ENCODE measurements around the gene AKR1C2. TPM values are rescaled to one million over a fixed set of nuclear protein-coding genes. Genes with fewer than 3 reads are reported as not detected.
"Not testable (repeated sequence)": the region's sequence is repeated elsewhere in the genome, so short reads cannot be mapped to it uniquely, and the experiment has no call there.

The AKR1C2 gene
- total RNA-seq, 1 donor from 2014 or later = 2.6 TPM

- Mint-ChIP-seq H3K9me3 (peaks cover 11% of the 10 kb centered on the region), H3K4me3 (peak within 1 kb of the TSS; percentile 58)
- H3K36me3 Mint-ChIP-seq; H3K27ac Mint-ChIP-seq; DNase-seq (ENCODE audit: low spot score in 2 of 2, unreplicated experiment in 2 of 2); H3K27me3 Mint-ChIP-seq (ENCODE audit: low read depth); H3K4me1 Mint-ChIP-seq: not testable (repeated sequence)
These were observed 40.5 kb downstream of the AKR1C2 start, which contains the start of gene AKR1C1 for GRCh38 chr10:4962876-4963814. AKR1C1 (plus strand) TSS chr10:4963415; CDS start chr10:4963445, 30 bp downstream.

- not testable (repeated sequence) for H3K36me3 Mint-ChIP-seq
These were observed 41.3 kb downstream of the AKR1C2 start for GRCh38 chr10:4962308-4962707.

DNA sequence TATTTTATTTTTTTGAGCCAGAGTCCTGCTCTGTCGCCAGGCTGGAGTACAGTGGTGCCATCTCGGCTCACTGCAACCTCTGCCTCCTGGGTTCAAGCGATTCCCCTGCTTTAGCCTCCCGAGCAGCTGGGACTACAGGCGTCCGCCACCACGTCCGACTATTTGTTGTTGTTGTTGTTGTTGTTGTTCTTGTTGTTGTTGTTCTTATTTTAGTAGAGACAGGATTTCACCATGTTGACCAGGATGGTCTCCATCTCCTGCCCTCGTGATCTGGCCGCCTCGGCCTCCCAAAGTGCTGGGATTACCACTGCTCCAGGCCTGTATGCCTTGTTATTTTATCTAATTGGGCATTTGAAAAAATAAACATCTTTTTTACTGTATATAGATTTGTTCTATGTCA is 42.1 kb downstream of the AKR1C2 start:
- peaks cover 11% of the 10 kb centered on the region for H3K9me3 Mint-ChIP-seq
- not testable (repeated sequence) for H3K36me3 Mint-ChIP-seq; H3K4me1 Mint-ChIP-seq; H3K27ac Mint-ChIP-seq; DNase-seq (ENCODE audit: low spot score in 2 of 2, unreplicated experiment in 2 of 2); H3K27me3 Mint-ChIP-seq (ENCODE audit: low read depth); H3K4me3 Mint-ChIP-seq

More at GRCh38 chr10:4962308-4962707, 41.3 kb downstream of the AKR1C2 start:
- DNase-seq (ENCODE audit: low spot score in 2 of 2, unreplicated experiment in 2 of 2); H3K27ac Mint-ChIP-seq; H3K4me1 Mint-ChIP-seq; H3K4me3 Mint-ChIP-seq; H3K27me3 Mint-ChIP-seq (ENCODE audit: low read depth): not testable (repeated sequence)
- H3K9me3 Mint-ChIP-seq = peaks cover 11% of the 10 kb centered on the region

DNA sequence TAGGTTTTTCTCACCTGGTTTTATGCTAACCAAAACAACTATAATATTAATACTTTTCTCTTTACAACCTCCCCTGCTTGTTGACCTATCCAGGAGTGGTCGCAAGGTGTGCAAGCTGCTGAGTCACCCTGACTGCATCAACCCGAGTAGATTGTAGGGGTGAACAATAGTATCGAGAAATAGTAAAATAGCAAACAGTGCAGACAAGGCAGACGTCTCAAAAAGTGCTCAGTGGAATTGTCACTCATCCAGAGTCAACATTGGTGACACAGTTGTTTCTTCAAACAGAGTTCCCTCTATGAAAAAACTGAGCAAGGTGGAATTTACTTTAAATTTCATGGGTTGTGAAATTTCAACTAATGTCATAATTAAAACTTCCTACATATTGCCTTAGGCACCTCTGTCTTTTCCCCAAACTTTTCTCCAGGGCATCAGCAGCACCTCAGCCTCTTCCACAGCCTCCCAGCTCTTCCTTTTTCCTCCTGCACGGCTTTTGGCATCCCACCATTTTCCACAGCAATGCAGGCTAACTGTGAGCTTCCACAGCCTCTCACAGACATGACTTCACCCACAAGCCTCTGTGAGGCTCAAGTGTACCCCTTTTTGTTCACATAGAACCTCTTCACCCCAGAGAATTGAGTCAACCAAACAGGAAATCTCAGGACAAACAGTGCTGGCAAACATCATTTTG is 46.6 kb downstream of the AKR1C2 start:
- H3K9me3 Mint-ChIP-seq = peaks cover 20% of the 10 kb centered on the region
- not testable (repeated sequence) for DNase-seq (ENCODE audit: low spot score in 2 of 2, unreplicated experiment in 2 of 2); H3K4me1 Mint-ChIP-seq; H3K4me3 Mint-ChIP-seq; H3K27me3 Mint-ChIP-seq (ENCODE audit: low read depth); H3K36me3 Mint-ChIP-seq; H3K27ac Mint-ChIP-seq

DNA sequence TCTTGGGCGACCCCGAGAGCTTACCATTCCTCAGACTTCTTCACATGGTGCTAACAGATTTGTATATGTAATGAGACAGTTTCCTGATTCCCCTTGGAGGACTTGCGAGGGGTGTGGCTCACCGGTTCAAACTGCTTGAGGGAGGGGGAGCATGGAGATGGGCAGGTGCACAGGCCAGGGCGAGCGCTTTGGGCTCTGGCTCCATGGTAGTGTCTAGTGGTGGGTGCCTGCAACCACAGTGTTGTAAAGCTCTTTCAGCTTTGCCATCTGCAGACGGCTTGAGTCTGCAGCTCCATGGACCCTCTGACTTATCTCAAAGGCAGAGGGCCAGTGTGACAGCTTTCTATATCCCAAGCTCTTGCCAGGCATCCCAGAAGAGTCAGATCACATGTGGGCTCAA is 47.6 kb downstream of the AKR1C2 start:
- not testable (repeated sequence) for H3K27ac Mint-ChIP-seq; DNase-seq (ENCODE audit: low spot score in 2 of 2, unreplicated experiment in 2 of 2); H3K4me3 Mint-ChIP-seq; H3K27me3 Mint-ChIP-seq (ENCODE audit: low read depth); H3K36me3 Mint-ChIP-seq; H3K4me1 Mint-ChIP-seq
- H3K9me3 Mint-ChIP-seq = peaks cover 21% of the 10 kb centered on the region

- Mint-ChIP-seq H3K36me3 (no peaks in the 10 kb centered on the region), H3K27ac (no peak overlapping the region), H3K27me3 (ENCODE audit: low read depth) (peaks cover 2% of the 10 kb centered on the region), H3K4me3 (no peak overlapping the region), H3K4me1 (no peaks in the 10 kb centered on the region), H3K9me3 (peaks cover 24% of the 10 kb centered on the region)
- no peak for DNase-seq (ENCODE audit: low spot score in 2 of 2, unreplicated experiment in 2 of 2)
- no peak for TF ChIP-seq CTCF (IDR thresholded peaks at IDR 0.05; ENCODE audit: unreplicated experiment)
These were observed 50.3 kb downstream of the AKR1C2 start for GRCh38 chr10:4953405-4953804.

GRCh38 chr10:4951512-4952162 is 52.0 kb downstream of the AKR1C2 start:
- not testable (repeated sequence) for DNase-seq (ENCODE audit: low spot score in 2 of 2, unreplicated experiment in 2 of 2); H3K27ac Mint-ChIP-seq; H3K36me3 Mint-ChIP-seq; H3K4me1 Mint-ChIP-seq; H3K4me3 Mint-ChIP-seq; H3K27me3 Mint-ChIP-seq (ENCODE audit: low read depth)
- peaks cover 29% of the 10 kb centered on the region for H3K9me3 Mint-ChIP-seq

- Mint-ChIP-seq H3K4me3 (no peak overlapping the region), H3K27me3 (ENCODE audit: low read depth) (no peaks in the 10 kb centered on the region), H3K36me3 (no peaks in the 10 kb centered on the region), H3K4me1 (peaks cover 7% of the 10 kb centered on the region), H3K9me3 (peaks cover 27% of the 10 kb centered on the region), H3K27ac (no peak overlapping the region)
- TF ChIP-seq CTCF (IDR thresholded peaks at IDR 0.05; ENCODE audit: unreplicated experiment) = no peak
- DNase-seq (ENCODE audit: low spot score in 2 of 2, unreplicated experiment in 2 of 2) = no peak
These were observed 55.7 kb downstream of the AKR1C2 start for GRCh38 chr10:4947635-4948596.
